Mesodermal cell (in vitro differentiated cells): ENCODE data around the gene ATG16L2.
"Not testable (repeated sequence)": the region's sequence is repeated elsewhere in the genome, so short reads cannot be mapped to it uniquely, and the experiment has no call there.

Experiments used
- H3K27ac ChIP-seq: 2 replicates; pipeline ENCODE4 v1.7.0; 2013; ENCODE audit warnings: mild to moderate bottlenecking, low read depth, low read length, moderate library complexity; ENCODE audit not compliant: severe bottlenecking
- H3K36me3 ChIP-seq: 2 replicates; pipeline ENCODE4 v1.7.1; 2013; ENCODE audit warnings: mild to moderate bottlenecking, low read length, moderate library complexity; ENCODE audit not compliant: control insufficient read depth, insufficient read depth
- H3K4me1 ChIP-seq: one replicate; pipeline ENCODE4 v1.7.1; 2013; ENCODE audit warnings: mild to moderate bottlenecking, low read length; ENCODE audit not compliant: insufficient read depth, control insufficient read depth, poor library complexity, severe bottlenecking
- H3K4me3 ChIP-seq: 2 replicates; pipeline ENCODE4 v1.7.0; 2013; ENCODE audit warnings: low read length, control low read depth, mild to moderate bottlenecking; ENCODE audit not compliant: insufficient read depth, poor library complexity, severe bottlenecking; ENCODE audit errors: extremely low read depth
- H3K9me3 ChIP-seq: 2 replicates; pipeline ENCODE4 v1.7.1; 2013; ENCODE audit warnings: mild to moderate bottlenecking, low read length, moderate library complexity; ENCODE audit not compliant: control insufficient read depth
- WGBS, 2 experiments: methylation state at CpG; one replicate each; pipeline ENCODE4 v1.1.5; 2013; ENCODE audit warnings: missing lambda C conversion rate in 2 of 2; ENCODE audit not compliant: insufficient coverage in 2 of 2; 5-methylcytosine and 5-hydroxymethylcytosine counted together

ATG16L2 gene

DNA sequence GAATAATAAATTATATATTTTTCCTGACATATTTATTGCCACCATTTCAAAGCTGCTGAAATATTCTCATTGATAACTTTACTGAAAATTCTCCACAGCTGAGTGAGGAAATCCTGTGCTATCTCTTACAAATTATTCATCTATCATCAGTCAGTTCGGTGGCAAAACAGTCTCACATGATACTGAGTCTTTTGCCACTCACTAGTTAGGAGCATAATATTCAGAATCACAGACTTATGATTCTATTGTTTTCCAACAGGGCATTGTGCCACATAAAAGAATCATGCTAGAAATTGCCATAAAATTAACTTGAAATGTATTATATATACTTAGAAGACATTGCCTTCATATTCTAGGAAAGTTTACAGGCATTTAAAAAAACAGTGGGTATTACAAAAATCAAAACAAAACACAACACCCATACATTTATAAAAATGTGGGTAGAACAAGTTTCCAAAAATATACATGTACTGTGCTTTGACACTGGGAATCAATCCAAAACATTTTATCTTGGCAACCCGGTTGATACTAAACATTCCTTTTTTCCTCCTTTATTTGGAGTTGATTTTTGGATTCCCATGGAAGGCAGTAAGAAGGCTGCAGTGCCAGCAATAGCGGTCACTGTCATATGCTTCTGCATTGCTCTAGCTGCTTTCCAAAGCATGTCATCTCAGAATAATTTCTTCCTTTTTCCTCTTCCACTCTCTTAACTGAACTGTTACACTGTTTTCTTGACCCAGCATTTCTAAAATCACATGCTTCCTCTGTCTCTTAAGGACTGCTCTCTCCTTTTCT is 42.5 kb downstream of the ATG16L2 start:
- 0 to 60% methylated on average over 1 to 3 of the region's 3 CpGs for WGBS, 2 experiments
- no peak overlapping the region for H3K4me3 ChIP-seq
- H3K9me3 ChIP-seq, result no peaks in the 10 kb centered on the region
- no peaks in the 10 kb centered on the region for H3K36me3 ChIP-seq
- no peaks in the 10 kb centered on the region for H3K4me1 ChIP-seq
- H3K27ac ChIP-seq, result no peak overlapping the region

DNA sequence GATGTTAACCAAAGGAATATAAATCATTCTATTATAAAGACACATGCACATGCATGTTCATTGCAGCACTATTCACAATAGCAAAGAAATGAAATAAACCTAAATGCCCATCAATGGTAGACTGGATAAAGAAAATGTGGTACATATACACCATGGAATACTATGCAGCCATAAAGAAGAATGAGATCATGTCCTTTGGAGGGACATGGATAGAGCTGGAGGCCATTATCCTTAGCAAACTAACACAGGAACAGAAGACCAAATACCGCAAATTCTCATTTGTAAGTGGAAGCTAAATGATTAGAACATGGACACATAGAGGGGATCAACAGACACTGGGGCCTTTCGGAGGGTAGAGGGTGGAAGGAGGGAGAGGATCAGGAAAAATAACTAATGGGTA is 44.1 kb downstream of the ATG16L2 start:
- H3K27ac ChIP-seq, H3K9me3 ChIP-seq, H3K4me1 ChIP-seq, H3K36me3 ChIP-seq, H3K4me3 ChIP-seq: not testable (repeated sequence)
- 100% methylated on average over 1 of the region's 2 CpGs; no CpG with 5 or more reads in 1 of the 2 experiments for WGBS, 2 experiments

DNA sequence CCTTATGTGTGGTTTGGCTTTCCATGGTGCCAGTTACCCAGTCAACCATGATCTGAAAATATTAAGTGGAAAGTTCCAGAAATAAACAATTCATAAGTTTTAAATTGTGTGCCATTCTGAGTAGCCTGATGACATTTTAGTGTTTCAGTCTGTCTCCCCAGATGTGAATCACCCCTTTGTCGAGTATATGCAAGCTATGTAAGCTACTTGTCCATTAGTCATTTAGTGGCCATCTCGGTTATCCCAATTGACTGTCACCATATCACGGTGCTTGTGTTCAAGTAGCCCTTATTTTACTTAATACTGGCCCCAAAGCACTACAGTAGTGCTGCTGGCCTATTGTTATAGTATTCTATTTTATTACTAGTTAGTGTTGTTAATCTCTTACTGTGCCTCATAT is 44.9 kb downstream of the ATG16L2 start:
- WGBS, 2 experiments, result 100% methylated on average over 1 to 3 of the region's 3 CpGs
- H3K4me3 ChIP-seq, result no peak overlapping the region
- H3K9me3 ChIP-seq, result no peaks in the 10 kb centered on the region
- no peak overlapping the region for H3K27ac ChIP-seq
- no peaks in the 10 kb centered on the region for H3K36me3 ChIP-seq
- no peaks in the 10 kb centered on the region for H3K4me1 ChIP-seq

DNA sequence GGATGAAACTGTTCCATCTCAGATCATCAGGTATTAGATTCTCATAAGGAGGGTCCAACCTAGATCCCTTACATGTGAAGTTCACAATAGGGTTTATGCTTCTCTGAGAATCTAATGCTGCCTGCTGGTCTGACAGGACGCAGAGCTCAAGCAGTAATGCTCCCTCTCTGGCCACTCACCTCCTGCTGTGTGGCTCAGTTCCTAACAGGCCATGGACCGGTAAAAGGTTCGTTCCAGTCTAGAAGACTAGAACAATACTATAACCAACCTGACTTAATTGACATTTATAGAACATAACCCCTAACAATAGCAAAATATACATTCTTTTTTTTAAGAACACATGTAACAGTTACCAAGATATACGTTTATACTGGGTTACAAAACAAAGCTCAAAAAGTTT is 45.8 kb downstream of the ATG16L2 start:
- no peaks in the 10 kb centered on the region for H3K36me3 ChIP-seq
- WGBS, 2 experiments, result 94 to 100% methylated on average over 1 to 3 of the region's 4 CpGs
- no peak overlapping the region for H3K27ac ChIP-seq

DNA sequence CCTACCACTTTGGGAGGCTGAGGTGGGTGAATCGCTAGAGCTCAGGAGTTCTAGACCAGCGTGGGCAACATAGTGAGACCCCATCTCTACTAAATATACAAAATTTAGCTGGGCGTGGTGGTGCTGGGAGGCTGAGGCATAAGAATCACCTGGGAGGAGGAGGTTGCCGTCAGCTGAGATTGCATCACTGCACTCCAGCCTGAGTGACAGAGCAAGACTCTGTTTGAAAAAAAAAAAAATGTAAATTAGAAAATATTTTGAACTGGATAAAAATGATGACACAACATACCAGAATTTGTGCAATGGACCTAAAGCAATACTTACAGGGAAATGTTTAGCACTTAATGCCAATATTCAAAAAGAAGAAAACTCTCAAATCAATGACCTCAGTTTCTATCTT is 46.4 kb downstream of the ATG16L2 start:
- no peak overlapping the region for H3K4me3 ChIP-seq
- no peaks in the 10 kb centered on the region for H3K36me3 ChIP-seq
- H3K9me3 ChIP-seq, result no peaks in the 10 kb centered on the region
- no peaks in the 10 kb centered on the region for H3K4me1 ChIP-seq
- no peak overlapping the region for H3K27ac ChIP-seq
- WGBS, 2 experiments, result no CpG with 5 or more reads among the region's 4 CpGs

More for the DNA sequence above, 45.8 kb downstream of the ATG16L2 start:
- no peaks in the 10 kb centered on the region for H3K4me1 ChIP-seq
- H3K9me3 ChIP-seq, result no peaks in the 10 kb centered on the region
- H3K4me3 ChIP-seq, result no peak overlapping the region

DNA sequence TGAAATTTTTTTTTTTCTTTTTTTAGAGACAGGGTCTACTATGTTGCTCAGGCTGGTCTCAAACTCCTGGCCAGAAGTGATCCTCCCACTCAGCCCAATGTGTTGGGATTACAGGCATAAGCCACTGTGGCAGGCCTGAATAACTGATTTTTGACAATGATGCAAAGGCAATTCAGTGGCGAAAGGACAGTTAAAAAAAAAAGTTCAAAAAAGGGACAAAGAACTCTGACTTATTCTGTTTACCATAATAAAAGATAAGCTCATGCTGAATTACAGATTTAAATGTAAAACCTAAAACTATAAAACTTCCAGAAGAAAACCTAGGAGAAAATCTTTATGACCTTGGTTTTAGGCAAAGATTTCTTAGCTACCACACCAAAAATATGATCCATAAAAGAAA is 48.9 kb downstream of the ATG16L2 start:
- Histone ChIP-seq H3K4me3 (no peak overlapping the region), H3K9me3 (no peaks in the 10 kb centered on the region), H3K4me1 (no peaks in the 10 kb centered on the region), H3K36me3 (peaks cover 11% of the 10 kb centered on the region), H3K27ac (no peak overlapping the region)
- no CpG with 5 or more reads among the region's 1 CpG for WGBS, 2 experiments

DNA sequence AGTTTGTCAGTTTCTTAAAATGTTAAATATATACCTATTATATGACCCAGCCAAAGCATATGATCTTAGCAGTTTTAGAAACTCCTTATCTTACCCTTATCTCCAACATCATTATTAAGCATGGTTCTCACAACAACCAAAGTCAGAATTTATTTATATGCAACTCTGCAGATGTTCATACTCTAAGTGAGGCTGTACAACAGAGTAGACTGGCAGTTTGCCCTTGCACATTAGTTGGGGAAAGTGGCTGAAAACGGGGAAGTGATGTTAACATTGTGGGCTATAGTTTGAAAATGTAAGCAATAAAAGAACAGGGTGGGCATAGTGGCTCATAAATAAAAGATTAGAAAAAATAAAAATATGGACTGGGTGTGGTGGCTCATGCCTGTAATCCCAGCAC is 49.7 kb downstream of the ATG16L2 start:
- H3K4me1 ChIP-seq, result no peaks in the 10 kb centered on the region
- peaks cover 13% of the 10 kb centered on the region for H3K36me3 ChIP-seq
- H3K27ac ChIP-seq, result no peak overlapping the region
- H3K9me3 ChIP-seq, result no peaks in the 10 kb centered on the region
- 80 to 83% methylated on average over 1 of the region's 1 CpG for WGBS, 2 experiments
- no peak overlapping the region for H3K4me3 ChIP-seq

DNA sequence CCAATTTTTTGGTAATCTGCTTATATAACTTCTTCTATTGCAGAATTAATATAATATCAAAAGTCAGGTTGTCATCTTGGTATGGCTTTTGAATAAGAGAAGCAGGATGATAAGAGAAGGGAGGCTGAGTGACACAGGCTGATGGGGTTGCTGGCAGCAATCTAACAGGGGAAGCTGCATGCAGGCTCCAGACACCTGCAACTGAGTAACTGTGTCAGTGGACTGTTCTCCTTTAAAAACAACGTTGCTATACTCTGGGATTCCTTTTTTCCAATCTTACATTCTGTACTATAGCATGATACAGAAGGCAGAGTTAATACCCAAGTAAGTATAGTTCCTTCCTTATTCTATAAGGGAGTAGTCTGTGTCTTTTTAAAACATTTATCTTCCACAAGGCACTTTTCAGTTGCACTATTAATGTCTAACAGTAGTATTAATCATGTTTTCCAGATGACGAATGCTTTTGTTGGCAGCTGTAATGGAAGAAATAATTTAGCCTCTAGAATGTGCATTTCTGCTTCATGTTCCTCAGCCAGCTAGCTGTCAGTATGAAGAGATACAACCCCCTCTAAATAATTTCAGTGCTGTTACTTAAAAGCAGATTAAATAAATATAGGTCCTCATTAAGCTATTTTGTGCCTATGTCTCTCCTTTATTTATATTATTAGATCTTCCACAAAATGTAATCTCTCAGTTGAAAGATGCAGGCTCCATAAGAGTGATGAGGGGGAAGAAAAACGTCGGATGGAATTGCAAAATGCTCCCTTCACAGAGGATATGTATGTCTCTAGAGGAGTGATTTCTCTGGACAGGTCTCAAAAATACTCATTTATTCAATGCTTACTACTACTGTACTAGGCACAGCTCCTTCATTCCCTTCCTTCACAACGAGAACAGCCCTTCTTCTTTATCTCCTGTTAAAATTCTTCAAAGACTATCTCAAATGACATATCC is 50.8 kb downstream of the ATG16L2 start:
- WGBS, 2 experiments, result 86 to 90% methylated on average over 1 to 3 of the region's 5 CpGs
- Histone ChIP-seq H3K36me3 (peaks cover 17% of the 10 kb centered on the region), H3K27ac (no peak overlapping the region), H3K4me3 (no peak overlapping the region), H3K9me3 (no peaks in the 10 kb centered on the region), H3K4me1 (no peaks in the 10 kb centered on the region)

DNA sequence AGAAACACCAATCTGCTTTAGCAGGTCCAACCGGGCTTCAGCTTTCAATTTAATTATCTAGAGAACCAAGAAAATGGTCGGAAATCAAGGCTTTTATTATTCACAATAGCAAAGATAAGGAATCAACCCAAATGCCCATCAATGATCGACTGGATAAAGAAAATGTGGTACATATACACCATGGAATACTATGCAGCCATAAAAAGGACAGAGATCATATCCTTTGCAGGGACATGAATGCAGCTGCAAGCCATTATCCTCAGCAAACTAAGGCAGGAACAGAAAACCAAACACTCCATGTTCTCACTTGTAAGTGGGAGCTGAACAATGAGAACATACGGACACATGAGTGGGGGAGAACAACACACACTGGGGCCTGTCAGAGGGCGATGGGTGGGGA is 53.8 kb downstream of the ATG16L2 start:
- H3K27ac ChIP-seq, result no peak overlapping the region
- H3K36me3 ChIP-seq, result peaks cover 17% of the 10 kb centered on the region
- no peak overlapping the region for H3K4me3 ChIP-seq
- WGBS, 2 experiments, result 87% methylated on average over 2 of the region's 5 CpGs; no CpG with 5 or more reads in 1 of the 2 experiments
- H3K9me3 ChIP-seq, result no peaks in the 10 kb centered on the region
- H3K4me1 ChIP-seq, result no peaks in the 10 kb centered on the region

DNA sequence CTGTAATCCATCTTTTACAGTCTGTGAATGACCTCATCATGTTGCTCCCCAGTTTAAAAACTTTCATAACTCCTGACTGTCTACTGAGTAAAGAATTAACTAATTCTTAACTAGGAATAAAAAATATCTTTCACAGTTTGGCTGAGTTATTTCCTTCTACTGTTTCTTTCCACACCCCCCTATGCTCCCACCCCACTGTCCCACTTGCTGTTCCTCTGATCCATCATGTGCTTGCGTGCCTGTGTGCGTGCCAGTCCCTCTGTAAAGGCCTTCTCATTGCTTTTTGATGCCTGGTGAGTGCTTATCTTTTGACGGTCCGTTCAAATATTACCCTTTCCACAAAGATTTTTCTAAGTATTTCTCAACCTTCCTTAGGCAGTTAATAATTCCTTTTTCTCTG is 55.6 kb downstream of the ATG16L2 start:
- WGBS, 2 experiments, result 85 to 88% methylated on average over 4 of the region's 4 CpGs
- no peaks in the 10 kb centered on the region for H3K9me3 ChIP-seq
- H3K4me3 ChIP-seq, result no peak overlapping the region
- H3K4me1 ChIP-seq, result no peaks in the 10 kb centered on the region
- H3K36me3 ChIP-seq, result peaks cover 17% of the 10 kb centered on the region
- no peak overlapping the region for H3K27ac ChIP-seq
